HepG2 (cell line): ENCODE data around the gene PPP1R1A. TPM values are rescaled to one million over a fixed set of nuclear protein-coding genes. Genes with fewer than 3 reads are reported as not detected.

ENCODE experiments used
- ATAC-seq: fragments of 200-7000 bp; cut with Tn5 transposase; 3 replicates; pipeline ENCODE4 v1.9.1; 2020; ENCODE audit warnings: mild to moderate bottlenecking, moderate library complexity
- BruUV-seq: library from RNA; stranded (reverse); fragments of 400-500 nt; replicated peaks from 2 replicates; lab custom pipeline; 2021; lab: Mats Ljungman, UMichigan
- CTCF ChIA-PET: fragments of 300-600 bp; formaldehyde crosslinking; extraction: SDS; loops from one replicate; lab custom pipeline; 2021; ENCODE audit warnings: low total read pairs, inconsistent platforms, low intra/inter-chr PET ratio; lab: Yijun Ruan, JAX
- POLR2A ChIA-PET: fragments of 350-600 bp; sonication (Branson Sonifier 250); formaldehyde crosslinking; loops from one replicate; lab custom pipeline; 2020; ENCODE audit warnings: antibody characterized with exemption, inconsistent platforms; lab: Yijun Ruan, JAX
- DNase-seq: peaks from one replicate; pipeline ENCODE4 v3.0.0-alpha.2; 2015; ENCODE audit warnings: low spot score
- FAIRE-seq: peaks from 3 replicates; lab custom pipeline; 2011; peaks lifted over from hg19 to GRCh38; lab: Jason Lieb, UNC
- H2AFZ ChIP-seq: one replicate; pipeline ENCODE4 v1.6.1; 2011; ENCODE audit warnings: low read length, inconsistent platforms
- H3K27ac ChIP-seq: fragments of 300-600 bp; 3 replicates; pipeline ENCODE4 v1.8.0; 2011; ENCODE audit warnings: mixed run types, mild to moderate bottlenecking, mixed read lengths, low read length, inconsistent platforms; ENCODE audit not compliant: insufficient read depth; ENCODE audit errors: extremely low read length
- H3K27me3 ChIP-seq, 2 experiments: fragments of 200-600 bp in 1 of 2; 2 replicates in 1 of 2; 3 replicates in 1 of 2; pipeline versions ENCODE4 v1.6.0 to v1.8.0; 2011; ENCODE audit warnings: low read length in 2 of 2, mild to moderate bottlenecking in 2 of 2, moderate library complexity in 2 of 2, inconsistent platforms in 1 of 2; ENCODE audit not compliant: insufficient read depth in 2 of 2, control insufficient read depth in 1 of 2
- H3K36me3 ChIP-seq, 2 experiments: fragments of 200-600 bp in 1 of 2; replicated peaks in 1 of 2; 2 replicates in 1 of 2; 3 replicates in 1 of 2; pipeline versions ENCODE4 v1.5.1 to v1.8.0; 2011; ENCODE audit warnings: low read length in 2 of 2, inconsistent platforms in 1 of 2; ENCODE audit not compliant: insufficient read depth in 2 of 2, control insufficient read depth in 1 of 2
- H3K4me1 ChIP-seq: 2 replicates; pipeline ENCODE4 v1.5.1; 2012; ENCODE audit warnings: low read length, inconsistent platforms; ENCODE audit not compliant: insufficient read depth
- H3K4me2 ChIP-seq: 2 replicates; pipeline ENCODE4 v1.6.0; 2011; ENCODE audit warnings: low read depth, low read length, inconsistent platforms
- H3K4me3 ChIP-seq, 3 experiments: fragments of 200-600 bp in 1 of 3; sonication (generic), shearing (Covaris generic) in 1 of 3; replicated peaks in 1 of 3; 2 replicates each; pipeline ENCODE4 v1.5.1; 2011 to 2016; ENCODE audit warnings: low read length in 3 of 3, inconsistent platforms in 2 of 3, low read depth in 2 of 3, mild to moderate bottlenecking in 2 of 3, control low read depth in 1 of 3, mixed read lengths in 1 of 3; ENCODE audit not compliant: insufficient read depth in 1 of 3
- H3K79me2 ChIP-seq: one replicate; pipeline ENCODE4 v1.6.1; 2011; ENCODE audit warnings: low read length, inconsistent platforms; ENCODE audit not compliant: insufficient read depth
- H3K9ac ChIP-seq: 2 replicates; pipeline ENCODE4 v1.6.0; 2011; ENCODE audit warnings: mild to moderate bottlenecking, low read depth, low read length, inconsistent platforms; ENCODE audit not compliant: insufficient read depth
- H3K9me3 ChIP-seq: 2 replicates; pipeline ENCODE4 v1.5.1; 2012; ENCODE audit warnings: mild to moderate bottlenecking, low read length
- H4K20me1 ChIP-seq: 2 replicates; pipeline ENCODE4 v1.6.0; 2011; ENCODE audit warnings: inconsistent platforms, mild to moderate bottlenecking, low read length, moderate library complexity; ENCODE audit not compliant: insufficient read depth
- AKNA ChIP-seq: sonication (generic); formaldehyde crosslinking; IDR thresholded peaks from 2 replicates; pipeline ENCODE4 v1.4.0; 2020; ENCODE audit warnings: missing genetic modification reagents, borderline replicate concordance
- ATM ChIP-seq: fragments of 450-650 bp; IDR thresholded peaks from 2 replicates; pipeline ENCODE4 v1.7.1; 2017; ENCODE audit warnings: mild to moderate bottlenecking, borderline replicate concordance
- CCAR2 ChIP-seq: fragments of 200-400 bp; formaldehyde crosslinking; optimal IDR thresholded peaks from 2 replicates; pipeline ENCODE3; 2018; ENCODE audit warnings: low read depth, mild to moderate bottlenecking, low read length, moderate library complexity
- CTCF ChIP-seq: sonication (generic); formaldehyde crosslinking; IDR thresholded peaks from 2 replicates; pipeline ENCODE4 v1.5.0; 2020; ENCODE audit warnings: mild to moderate bottlenecking, missing genetic modification reagents, moderate library complexity
- NFE2L1 ChIP-seq: sonication (generic); formaldehyde crosslinking; IDR thresholded peaks from 2 replicates; pipeline ENCODE4 v1.4.0; 2020; ENCODE audit warnings: missing genetic modification reagents, mild to moderate bottlenecking, borderline replicate concordance
- PAF1 ChIP-seq: IDR thresholded peaks from 2 replicates; pipeline ENCODE4 v1.6.1; 2016; ENCODE audit warnings: missing genetic modification reagents, missing compliant biosample characterization
- PITX1 ChIP-seq: sonication (generic); formaldehyde crosslinking; IDR thresholded peaks from 2 replicates; pipeline ENCODE4 v1.5.1; 2020; ENCODE audit warnings: mild to moderate bottlenecking, missing genetic modification reagents
- SAFB2 ChIP-seq: sonication (generic); formaldehyde crosslinking; IDR thresholded peaks from 2 replicates; pipeline ENCODE4 v1.5.1; 2020; ENCODE audit warnings: missing genetic modification reagents, low read depth, mild to moderate bottlenecking, borderline replicate concordance
- SCMH1 ChIP-seq: sonication (generic); formaldehyde crosslinking; IDR thresholded peaks from 2 replicates; pipeline ENCODE4 v1.9.0; 2021; ENCODE audit warnings: missing genetic modification reagents, mild to moderate bottlenecking, borderline replicate concordance
- STAT5B ChIP-seq: sonication (generic); formaldehyde crosslinking; IDR thresholded peaks from 2 replicates; pipeline ENCODE4 v1.4.0; 2020; ENCODE audit warnings: missing genetic modification reagents
- ZMAT5 ChIP-seq: sonication (generic); formaldehyde crosslinking; IDR thresholded peaks from 2 replicates; pipeline ENCODE4 v1.5.0; 2020; ENCODE audit warnings: mild to moderate bottlenecking, low read depth, missing genetic modification reagents, borderline replicate concordance
- WGBS: methylation state at CpG from one replicate; pipeline ENCODE4 v1.1.6; 2017; ENCODE audit warnings: low lambda C conversion rate; 5-methylcytosine and 5-hydroxymethylcytosine counted together
- in situ Hi-C: cut with HindIII; loops from 2 replicates; pipeline ENCODE4 v1.10.0; 2017; ENCODE audit warnings: low pct_unique_long_range_greater_than_20kb; ENCODE audit not compliant: extremely low pct_ligation_motif_present
- intact Hi-C: fragments of 100-400 bp; cut with micrococcal nuclease; formaldehyde crosslinking; loops from one replicate; pipeline ENCODE4 v1.10.0; 2022; ENCODE audit not compliant: unreplicated experiment
- polyA plus RNA-seq, 8 experiments: library from polyadenylated mRNA; depleted of rRNA in 3 of 8; stranded (reverse) in 7 of 8; unstranded in 1 of 8; fragments of >200 nt; fragmentation: Illumina TruSeq in 4 of 8; extraction: Trizol in 4 of 8; gene quantifications; 2 replicates each; pipeline versions ENCODE4 v1.2.1 to v1.2.3, GENCODE V29; 2011 to 2016; ENCODE audit warnings: low read depth in 4 of 8, missing spikeins in 1 of 8, mixed read lengths in 1 of 8; ENCODE audit not compliant: insufficient read depth in 1 of 8
- total RNA-seq, 5 experiments: library from RNA; depleted of rRNA; stranded (reverse); fragments of >200 nt; fragmentation: Illumina TruSeq; extraction: Trizol; gene quantifications; 2 replicates each; pipeline ENCODE4 v1.2.3, GENCODE V29; 2016; ENCODE audit warnings: low read depth in 1 of 5
- TF ChIP-seq, protein P1 (sequence below): sonication (generic); formaldehyde crosslinking; conservative IDR thresholded peaks from 2 replicates; pipeline ENCODE4 v1.8.0; 2022; ENCODE audit warnings: missing genetic modification reagents
- TF ChIP-seq, protein P2 (sequence below): sonication (generic); formaldehyde crosslinking; IDR thresholded peaks from 2 replicates; pipeline ENCODE4 v1.8.0; 2022; ENCODE audit warnings: mild to moderate bottlenecking, missing genetic modification reagents; ENCODE audit not compliant: insufficient replicate concordance

The PPP1R1A gene
- total and polyA plus RNA-seq, 2 of the 13 experiments (the other 11 are each of a cell fraction or from before 2014, with no cell fraction given) = 0.20 TPM; not detected in 1

DNA sequence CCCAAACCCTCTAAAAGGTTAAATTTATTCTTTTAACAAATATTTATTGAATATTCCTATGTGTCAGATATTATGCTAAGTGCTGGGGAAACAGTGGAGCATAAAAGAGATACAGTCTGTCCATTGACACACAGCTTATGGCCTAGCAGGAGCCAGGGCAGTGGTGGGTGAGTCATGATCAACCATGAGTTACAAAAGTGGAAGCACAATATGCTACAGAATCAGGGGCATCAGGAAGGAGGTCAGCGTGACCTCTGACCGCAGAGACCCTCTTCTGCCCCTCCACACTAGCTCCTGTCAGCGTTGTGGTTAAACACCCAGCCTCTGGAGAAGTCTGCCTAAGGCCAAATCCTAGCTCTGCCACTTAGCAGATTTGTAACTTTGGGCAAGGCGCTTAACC, 4.7 kb upstream of the PPP1R1A start (continued):
- TF ChIP-seq CTCF = no peak
- TF ChIP-seq SCMH1 (CRISPR knock-in tag) = no peak
- TF ChIP-seq, protein P1, sequence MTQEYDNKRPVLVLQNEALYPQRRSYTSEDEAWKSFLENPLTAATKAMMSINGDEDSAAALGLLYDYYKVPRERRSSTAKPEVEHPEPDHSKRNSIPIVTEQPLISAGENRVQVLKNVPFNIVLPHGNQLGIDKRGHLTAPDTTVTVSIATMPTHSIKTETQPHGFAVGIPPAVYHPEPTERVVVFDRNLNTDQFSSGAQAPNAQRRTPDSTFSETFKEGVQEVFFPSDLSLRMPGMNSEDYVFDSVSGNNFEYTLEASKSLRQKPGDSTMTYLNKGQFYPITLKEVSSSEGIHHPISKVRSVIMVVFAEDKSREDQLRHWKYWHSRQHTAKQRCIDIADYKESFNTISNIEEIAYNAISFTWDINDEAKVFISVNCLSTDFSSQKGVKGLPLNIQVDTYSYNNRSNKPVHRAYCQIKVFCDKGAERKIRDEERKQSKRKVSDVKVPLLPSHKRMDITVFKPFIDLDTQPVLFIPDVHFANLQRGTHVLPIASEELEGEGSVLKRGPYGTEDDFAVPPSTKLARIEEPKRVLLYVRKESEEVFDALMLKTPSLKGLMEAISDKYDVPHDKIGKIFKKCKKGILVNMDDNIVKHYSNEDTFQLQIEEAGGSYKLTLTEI = no peak
- TF ChIP-seq ATM = no peak
- TF ChIP-seq SAFB2 (CRISPR knock-in tag) = no peak

DNA sequence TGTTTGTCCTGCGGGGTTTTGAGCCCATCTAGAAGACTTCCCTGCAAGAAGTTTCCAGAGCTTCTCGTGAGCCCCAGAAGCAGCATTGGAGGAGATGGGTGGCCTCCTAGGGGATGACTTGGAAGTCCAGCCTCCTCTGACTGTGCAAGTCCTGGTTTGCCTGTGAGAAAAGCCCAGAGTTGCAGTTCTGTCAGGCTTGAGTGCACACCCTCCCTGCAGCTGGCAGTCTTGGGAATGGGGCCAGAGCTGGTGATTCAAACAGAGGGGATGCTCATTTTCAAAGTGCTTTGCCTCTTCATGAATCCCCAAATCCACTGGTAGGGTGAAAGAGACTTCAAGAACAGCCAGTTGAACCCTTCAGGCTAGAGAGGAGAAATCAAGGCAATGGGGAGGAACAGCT, 3.9 kb upstream of the PPP1R1A start:
- Histone ChIP-seq H3K9me3 (no peaks in the 10 kb centered on the region), H3K4me3 (no peak overlapping the region), H3K27me3 (peaks cover 4 to 61% of the 10 kb centered on the region in 2 experiments), H4K20me1 (no peaks in the 10 kb centered on the region), H3K27ac (no peak overlapping the region), H3K79me2 (no peaks in the 10 kb centered on the region), H3K36me3 (no peaks in the 10 kb centered on the region), H2AFZ (no peak overlapping the region), H3K9ac (no peak overlapping the region), H3K4me2 (no peak overlapping the region), H3K4me1 (peaks cover 9% of the 10 kb centered on the region)
- in situ Hi-C loops (no loop called here), intact Hi-C loops (no loop called here)
- no TSS peak for BruUV-seq
- no peak for DNase-seq
- POLR2A ChIA-PET = no interaction called here
- ATAC-seq = no peak
- CTCF ChIA-PET = no interaction called here
- 0% methylated on average over 1 of the region's 2 CpGs for WGBS
- no peak for FAIRE-seq
- TF ChIP-seq PITX1 (CRISPR knock-in tag) = no peak
- no peak for TF ChIP-seq PAF1 (CRISPR knock-in tag)
- TF ChIP-seq, protein P2, sequence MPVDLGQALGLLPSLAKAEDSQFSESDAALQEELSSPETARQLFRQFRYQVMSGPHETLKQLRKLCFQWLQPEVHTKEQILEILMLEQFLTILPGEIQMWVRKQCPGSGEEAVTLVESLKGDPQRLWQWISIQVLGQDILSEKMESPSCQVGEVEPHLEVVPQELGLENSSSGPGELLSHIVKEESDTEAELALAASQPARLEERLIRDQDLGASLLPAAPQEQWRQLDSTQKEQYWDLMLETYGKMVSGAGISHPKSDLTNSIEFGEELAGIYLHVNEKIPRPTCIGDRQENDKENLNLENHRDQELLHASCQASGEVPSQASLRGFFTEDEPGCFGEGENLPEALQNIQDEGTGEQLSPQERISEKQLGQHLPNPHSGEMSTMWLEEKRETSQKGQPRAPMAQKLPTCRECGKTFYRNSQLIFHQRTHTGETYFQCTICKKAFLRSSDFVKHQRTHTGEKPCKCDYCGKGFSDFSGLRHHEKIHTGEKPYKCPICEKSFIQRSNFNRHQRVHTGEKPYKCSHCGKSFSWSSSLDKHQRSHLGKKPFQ (CRISPR knock-in tag) = no peak
- no peak for TF ChIP-seq CCAR2
- no peak for TF ChIP-seq AKNA (CRISPR knock-in tag)
- no peak for TF ChIP-seq ZMAT5 (CRISPR knock-in tag)
- TF ChIP-seq STAT5B (CRISPR knock-in tag) = no peak
- TF ChIP-seq NFE2L1 = no peak
